Hippocampal formation (tissue), 2 donors: ENCODE measurements around the gene LURAP1L.

Experiments used
- DNase-seq, 2 donors: peaks; one replicate each; lab custom pipeline; 2025; lab: John Stamatoyannopoulos, UW

The LURAP1L gene

GRCh38 chr9:12813960-12814876 lies 39.4 kb downstream of the LURAP1L start:
- DNase-seq = no peak

GRCh38 chr9:12814877-12815237 lies 40.0 kb downstream of the LURAP1L start:
- no peak for DNase-seq

GRCh38 chr9:12815888-12816287 lies 41.1 kb downstream of the LURAP1L start:
- no peak for DNase-seq

- DNase-seq = no peak
Observed at GRCh38 chr9:12816656-12817101, 41.9 kb downstream of the LURAP1L start.

GRCh38 chr9:12817702-12818101 lies 42.9 kb downstream of the LURAP1L start:
- DNase-seq = no peak

- DNase-seq = no peak
Observed at GRCh38 chr9:12818431-12819000, 43.7 kb downstream of the LURAP1L start.

- DNase-seq = no peak
Observed at GRCh38 chr9:12819436-12820185, 44.8 kb downstream of the LURAP1L start.

- no peak for DNase-seq
Observed at GRCh38 chr9:12822111-12822510, 47.3 kb downstream of the LURAP1L start.

GRCh38 chr9:12826924-12827565 lies 52.2 kb downstream of the LURAP1L start:
- DNase-seq = no peak

GRCh38 chr9:12833701-12834100 lies 58.9 kb downstream of the LURAP1L start:
- DNase-seq = no peak

- DNase-seq = no peak
Observed at GRCh38 chr9:12838546-12838945, 63.7 kb downstream of the LURAP1L start.

- DNase-seq = no peak
Observed at GRCh38 chr9:12843735-12844134, 68.9 kb downstream of the LURAP1L start.

- DNase-seq = no peak
Observed at GRCh38 chr9:12846035-12846434, 71.2 kb downstream of the LURAP1L start.

GRCh38 chr9:12847561-12847960 lies 72.7 kb downstream of the LURAP1L start:
- DNase-seq = no peak

- DNase-seq = no peak
Observed at GRCh38 chr9:12849486-12850003, 74.7 kb downstream of the LURAP1L start.

GRCh38 chr9:12851341-12852090 lies 76.7 kb downstream of the LURAP1L start:
- no peak for DNase-seq

- DNase-seq = no peak
Observed at GRCh38 chr9:12853051-12853450, 78.2 kb downstream of the LURAP1L start.

GRCh38 chr9:12854221-12854620 lies 79.4 kb downstream of the LURAP1L start:
- no peak for DNase-seq

GRCh38 chr9:12855066-12855465 lies 80.2 kb downstream of the LURAP1L start:
- DNase-seq = no peak

GRCh38 chr9:12856603-12857002 lies 81.8 kb downstream of the LURAP1L start:
- DNase-seq = no peak

- DNase-seq = no peak
Observed at GRCh38 chr9:12859704-12860251, 85.0 kb downstream of the LURAP1L start.
